Activated CD4-positive, CD25-positive, alpha-beta regulatory T cell treated with anti-CD3 and anti-CD28 coated beads, Interleukin-2, amount 50 U/mL, for 72 hours (primary cell): ENCODE measurements around the gene ZNF524.
"Not testable (repeated sequence)": the region's sequence is repeated elsewhere in the genome, so short reads cannot be mapped to it uniquely, and the experiment has no call there.

ENCODE experiments used
- DNase-seq: peaks from one replicate; pipeline ENCODE4 v3.0.0; 2021

The ZNF524 gene

DNA sequence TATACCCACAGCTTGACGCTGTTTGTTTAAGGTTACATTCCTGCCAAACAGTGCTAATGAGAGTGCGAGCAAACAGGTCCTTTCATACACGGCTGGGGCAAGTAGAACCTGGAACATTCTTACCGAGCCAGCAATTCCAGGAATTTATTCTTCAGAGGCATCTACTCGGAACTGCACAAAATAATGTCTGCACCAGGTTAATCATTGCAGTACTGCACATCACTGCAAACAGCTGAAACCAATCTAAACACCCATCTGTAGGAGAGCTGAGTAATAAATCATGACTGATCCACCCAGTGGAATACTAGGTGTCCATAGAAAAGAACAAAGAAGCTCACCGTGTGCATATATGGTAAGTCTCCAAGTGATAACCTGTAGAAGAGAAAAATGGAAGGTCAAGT, 18.3 kb upstream of the ZNF524 start:
- DNase-seq, result no peak

GRCh38 chr19:55582284-55582683, 17.8 kb upstream of the ZNF524 start:
- not testable (repeated sequence) for DNase-seq

DNA sequence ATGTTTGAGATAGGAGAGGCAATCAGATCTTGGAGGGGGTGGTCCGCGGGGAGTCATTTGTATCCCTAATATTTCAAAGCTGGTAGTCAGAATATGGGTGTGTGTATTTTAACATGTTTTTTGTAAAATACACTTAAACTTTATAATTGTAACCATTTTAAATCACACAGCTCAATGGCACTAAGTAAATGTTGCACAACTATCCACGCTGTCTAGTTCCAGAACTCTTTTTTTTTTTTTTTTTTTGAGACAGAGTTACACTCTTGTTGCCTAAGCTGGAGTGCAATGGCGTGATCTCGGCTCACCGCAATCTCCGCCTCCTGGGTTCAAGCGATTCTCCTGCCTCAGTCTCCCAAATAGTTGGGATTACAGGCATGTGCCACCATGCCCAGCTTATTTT, 16.2 kb upstream of the ZNF524 start:
- not testable (repeated sequence) for DNase-seq

DNA sequence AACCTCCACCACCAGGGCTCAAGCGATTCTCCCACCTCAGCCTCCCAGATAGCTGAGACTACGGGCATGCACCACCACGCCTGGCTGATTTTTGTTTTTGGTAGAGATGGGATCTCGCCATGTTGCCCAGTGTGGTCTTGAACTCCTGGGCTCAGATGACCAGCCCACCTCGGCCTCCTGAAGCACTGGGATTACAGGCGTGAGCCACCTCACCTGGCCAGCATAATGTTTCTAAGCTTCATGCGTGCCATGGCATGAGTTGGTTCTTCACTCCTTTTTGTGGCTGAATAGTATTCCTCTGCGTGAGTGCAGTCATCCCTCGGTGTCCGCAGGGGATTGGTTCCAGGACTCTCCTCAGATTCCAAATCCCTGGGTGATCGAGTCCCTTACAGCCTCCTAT, 15.2 kb upstream of the ZNF524 start:
- no peak for DNase-seq

DNA sequence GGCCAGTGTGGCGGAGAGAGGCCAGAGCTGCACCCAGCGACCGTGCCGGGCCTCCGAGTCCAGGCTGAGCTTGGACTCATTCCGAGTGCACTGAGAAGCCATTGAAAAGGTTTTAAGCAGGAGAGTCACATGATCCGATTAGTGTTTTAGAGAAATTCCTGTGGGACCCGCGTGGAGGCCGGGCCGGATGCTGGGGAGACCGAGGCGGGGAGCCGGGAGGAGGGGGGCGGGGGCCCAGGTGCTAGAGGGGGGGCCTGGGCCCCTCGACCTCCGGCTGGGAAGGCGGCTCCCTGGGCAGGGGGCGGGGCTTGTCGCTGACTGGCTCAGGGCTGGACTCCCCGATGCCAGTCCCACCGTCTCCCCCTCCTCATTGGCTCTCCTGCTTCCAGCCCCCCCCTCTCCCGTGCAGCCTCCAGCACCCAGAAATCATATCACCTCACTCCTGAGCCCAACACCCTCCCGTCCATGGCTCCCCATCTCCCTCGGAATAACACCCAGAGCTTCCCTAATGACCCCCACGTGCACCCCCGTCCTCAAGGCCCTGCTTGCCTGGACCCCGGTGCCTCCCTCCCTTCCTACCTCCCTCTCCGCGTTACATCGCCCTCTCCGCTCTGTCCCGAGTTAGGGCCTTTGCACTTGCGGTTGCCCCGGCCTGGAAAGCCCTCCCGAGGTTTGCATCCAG, 14.3 kb upstream of the ZNF524 start:
- no peak for DNase-seq

DNA sequence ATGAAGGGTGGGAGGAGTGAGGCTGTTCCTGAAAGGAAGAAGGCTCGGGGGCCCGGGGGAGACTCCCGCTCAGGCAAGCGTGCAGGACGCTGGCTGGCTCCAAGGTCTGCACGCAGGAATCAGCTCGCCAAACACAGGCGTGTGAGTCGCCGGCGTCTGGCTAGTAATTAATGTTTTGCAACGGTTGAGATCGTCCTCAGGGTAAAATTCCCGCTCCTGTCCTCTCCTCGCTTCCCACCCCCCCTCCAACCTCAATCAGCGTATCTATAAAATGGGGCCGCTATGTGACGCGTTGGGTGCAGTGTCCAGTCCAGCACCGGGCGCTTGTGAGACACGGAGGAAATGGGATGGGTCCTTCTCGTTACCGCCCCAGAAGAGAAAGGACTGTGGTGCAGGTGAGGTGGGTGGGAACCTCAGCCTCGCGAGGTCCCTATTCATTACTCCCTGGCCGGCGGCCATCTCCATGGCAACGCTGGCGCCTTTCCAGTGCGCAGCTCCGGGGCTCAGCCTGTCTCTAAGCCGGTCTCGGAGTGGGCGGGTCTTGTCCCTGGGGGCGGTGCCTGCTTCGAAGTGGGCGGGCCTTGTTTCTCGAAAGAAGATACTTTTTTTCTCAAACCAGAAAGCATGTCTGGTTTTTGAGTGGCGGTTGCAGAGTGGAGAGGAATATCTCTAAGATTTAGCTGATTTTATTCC, 13.0 kb upstream of the ZNF524 start:
- peak; percentile 88 for DNase-seq

GRCh38 chr19:55588738-55589137, 11.3 kb upstream of the ZNF524 start:
- DNase-seq, result no peak

DNA sequence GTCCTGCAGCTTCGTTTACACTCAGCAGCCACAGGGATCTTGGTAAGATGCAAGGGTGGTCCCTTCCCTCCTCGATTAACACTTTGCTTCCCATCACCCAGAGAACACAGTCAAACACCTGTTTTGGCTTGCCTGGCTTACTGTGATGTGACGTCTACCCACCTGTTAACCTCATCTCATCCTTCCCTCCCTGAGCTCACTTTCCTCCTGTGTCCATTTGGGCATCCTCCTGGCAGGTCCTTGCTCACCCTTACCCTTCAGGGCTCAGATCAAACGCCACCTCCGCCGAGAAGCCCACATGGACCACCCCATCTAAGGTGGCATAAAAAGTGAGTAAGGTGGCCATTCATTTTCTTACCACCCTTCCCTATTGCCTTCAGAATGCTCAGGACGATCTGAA, 10.0 kb upstream of the ZNF524 start:
- no peak for DNase-seq

- no peak for DNase-seq
Measured at GRCh38 chr19:55590617-55591016, 9.5 kb upstream of the ZNF524 start.

- DNase-seq, result no peak
Measured at GRCh38 chr19:55591555-55591954, 8.5 kb upstream of the ZNF524 start.

GRCh38 chr19:55592391-55593090, 7.5 kb upstream of the ZNF524 start:
- no peak for DNase-seq

DNA sequence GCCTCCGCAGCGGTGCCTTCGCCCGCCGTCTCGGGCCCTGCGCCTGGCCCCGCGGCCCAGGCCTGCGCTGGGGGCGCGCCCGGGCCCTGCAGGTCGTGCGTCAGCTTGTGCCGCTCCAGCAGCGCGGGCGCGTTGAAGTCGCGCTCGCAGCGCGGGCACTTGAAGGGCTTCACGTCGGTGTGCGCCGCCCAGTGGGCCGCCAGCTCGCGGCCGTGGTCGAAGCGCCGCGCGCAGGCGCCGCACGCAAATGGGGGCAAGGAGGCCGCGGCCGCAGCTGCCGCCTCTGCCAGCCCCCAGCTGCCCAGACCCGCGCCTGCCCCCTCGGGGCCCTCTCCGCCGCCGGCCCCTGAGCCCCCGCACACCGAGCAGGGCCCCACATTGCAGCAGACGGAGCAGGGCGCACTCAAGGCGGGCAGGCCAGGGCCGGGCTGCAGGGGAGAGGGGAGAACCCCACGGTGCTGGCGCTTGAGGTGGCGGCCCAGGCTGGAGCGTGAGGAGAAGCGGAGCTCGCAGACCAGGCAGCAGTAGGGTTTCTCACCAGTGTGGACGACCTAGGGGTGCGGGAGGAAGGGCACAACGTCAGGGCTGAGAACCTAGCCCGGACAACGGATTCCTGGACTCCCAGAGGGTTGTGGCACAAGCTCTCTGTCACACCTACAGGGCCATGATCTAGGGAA, 6.9 kb upstream of the ZNF524 start:
- no peak for DNase-seq

DNA sequence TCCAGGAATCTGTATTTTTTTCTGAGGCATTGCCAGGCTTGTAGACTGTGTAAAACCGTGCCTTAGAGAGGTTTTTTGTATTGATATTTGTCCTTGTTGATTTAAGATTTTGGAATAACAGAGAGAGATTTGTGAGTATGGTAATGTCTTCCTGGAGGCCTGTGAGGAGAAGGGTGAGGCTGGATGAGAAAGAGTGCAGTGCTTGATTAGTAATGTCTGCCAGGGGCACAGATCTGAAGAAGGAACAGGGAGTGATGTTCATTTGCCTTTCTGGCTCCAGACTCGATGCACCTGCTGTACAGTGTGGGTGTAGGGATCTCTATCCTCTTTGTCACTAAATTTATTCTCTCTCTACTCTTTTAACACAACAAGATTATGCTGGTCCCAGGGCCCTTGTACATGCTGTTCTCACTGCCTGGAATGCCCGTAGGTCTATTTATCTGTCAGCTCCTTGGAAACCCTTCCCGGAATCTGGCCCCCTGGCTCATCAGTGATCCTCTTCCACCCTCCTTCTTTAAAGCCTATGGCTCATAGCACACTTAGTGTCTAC, 5.0 kb upstream of the ZNF524 start:
- no peak for DNase-seq

- DNase-seq, result no peak
Measured at GRCh38 chr19:55596304-55596703, 3.8 kb upstream of the ZNF524 start.

DNA sequence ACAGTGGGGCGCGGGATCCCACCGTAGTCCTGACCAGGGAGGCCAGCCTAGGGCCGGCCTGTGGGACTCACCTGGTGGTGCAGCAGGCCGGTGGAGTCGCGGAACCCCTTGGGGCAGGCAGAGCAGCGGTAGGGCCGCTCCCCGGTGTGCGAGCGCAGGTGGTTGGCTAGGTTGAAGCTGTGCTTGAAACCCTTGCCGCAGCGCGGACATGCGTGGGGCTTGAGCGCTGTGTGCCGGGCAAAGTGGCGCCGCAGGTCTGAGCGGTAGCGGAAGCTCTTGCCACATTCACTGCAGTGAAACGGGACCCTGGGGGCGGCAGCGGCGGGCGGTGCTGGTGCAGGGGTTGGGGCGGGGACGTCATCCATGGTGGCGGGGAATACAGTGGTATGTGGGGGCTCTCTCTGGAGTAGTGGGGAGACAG, 2.6 kb upstream of the ZNF524 start:
- no peak for DNase-seq

- no peak for DNase-seq
Measured at GRCh38 chr19:55598034-55598433, 2.1 kb upstream of the ZNF524 start.

- DNase-seq, result peak; percentile 96
Measured at GRCh38 chr19:55598719-55599467, 1.2 kb upstream of the ZNF524 start.

DNA sequence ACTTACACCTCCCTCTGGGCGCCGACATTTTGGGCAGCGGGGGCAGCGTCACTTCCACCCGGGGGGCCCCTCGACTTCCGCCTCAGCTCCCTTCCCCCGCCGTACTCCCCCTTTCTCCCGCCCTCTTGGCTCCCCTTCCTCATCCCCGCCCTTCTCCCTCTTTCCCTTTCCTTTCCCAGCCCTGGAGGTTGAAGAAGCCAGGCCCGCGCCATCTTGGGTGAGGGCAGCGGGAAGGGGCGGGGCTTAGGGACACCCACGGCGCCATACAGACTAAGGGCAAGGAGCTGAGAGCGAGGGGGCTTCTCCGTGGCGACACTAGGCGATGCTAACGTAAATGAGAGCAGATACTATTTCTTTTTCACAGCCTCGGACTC, 633 bp upstream of the ZNF524 start, which contains the start of gene FIZ1:
Gene FIZ1 (minus strand): TSS at position 50 of the 374 bp plus-strand sequence. CDS start 1,652 bp downstream, outside the sequence.
- DNase-seq, result peak; percentile 91

DNA sequence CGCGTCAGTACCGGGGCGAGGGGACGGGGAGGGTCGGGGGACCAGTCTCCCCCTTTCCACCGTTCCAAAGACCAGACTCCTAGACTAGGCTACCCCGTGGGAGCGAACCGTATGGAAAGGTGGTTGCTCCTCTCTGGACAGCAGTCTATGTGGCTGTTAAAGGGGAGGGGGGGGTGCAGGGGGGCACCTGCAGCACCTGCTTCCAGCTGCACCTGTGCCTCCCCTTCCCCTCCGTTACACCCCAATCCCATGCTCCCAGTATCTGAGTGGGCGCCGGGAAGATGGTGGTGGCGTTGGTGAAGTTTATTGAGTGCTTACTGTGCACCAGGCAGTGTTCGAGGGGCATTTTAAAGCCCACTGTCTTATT, 557 bp downstream of the ZNF524 start:
- no peak for DNase-seq

DNA sequence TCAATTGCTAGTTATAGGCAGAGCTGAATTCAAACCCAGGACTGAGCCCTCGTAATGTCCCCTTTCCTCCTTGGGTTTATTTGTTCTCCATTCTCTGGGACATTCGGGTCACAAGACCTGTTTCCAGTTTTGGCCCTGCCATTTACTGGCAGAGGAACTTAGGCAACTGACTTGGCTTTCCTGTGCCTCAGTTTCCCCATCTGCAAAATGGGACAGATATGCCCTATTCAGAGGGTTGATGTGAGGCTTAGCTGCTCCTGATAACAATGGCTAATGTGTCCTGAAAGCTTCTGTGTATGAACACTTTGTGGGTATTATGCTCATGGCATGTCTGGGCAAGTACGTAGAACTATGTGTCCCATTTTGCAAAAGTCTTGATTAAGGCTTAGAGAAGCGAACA, 996 bp downstream of the ZNF524 start:
- no peak for DNase-seq

GRCh38 chr19:55602104-55603001, 2.3 kb downstream of the ZNF524 start:
- no peak for DNase-seq
